HG02884 (cell line): ENCODE measurements around the gene RACGAP1.

Source experiments
- ATAC-seq: cut with Tn5 transposase; IDR thresholded peaks from one replicate; pipeline ENCODE4 v1.9.1; 2021; ENCODE audit warnings: mild to moderate bottlenecking, moderate library complexity; ENCODE audit not compliant: unreplicated experiment

RACGAP1 gene

GRCh38 chr12:49956663-49957569 is 68.4 kb downstream of the RACGAP1 start:
- ATAC-seq = no peak

- no peak for ATAC-seq
These were observed 69.2 kb downstream of the RACGAP1 start for GRCh38 chr12:49955899-49956662.

GRCh38 chr12:49954863-49955830 is 70.1 kb downstream of the RACGAP1 start:
- ATAC-seq = no peak

DNA sequence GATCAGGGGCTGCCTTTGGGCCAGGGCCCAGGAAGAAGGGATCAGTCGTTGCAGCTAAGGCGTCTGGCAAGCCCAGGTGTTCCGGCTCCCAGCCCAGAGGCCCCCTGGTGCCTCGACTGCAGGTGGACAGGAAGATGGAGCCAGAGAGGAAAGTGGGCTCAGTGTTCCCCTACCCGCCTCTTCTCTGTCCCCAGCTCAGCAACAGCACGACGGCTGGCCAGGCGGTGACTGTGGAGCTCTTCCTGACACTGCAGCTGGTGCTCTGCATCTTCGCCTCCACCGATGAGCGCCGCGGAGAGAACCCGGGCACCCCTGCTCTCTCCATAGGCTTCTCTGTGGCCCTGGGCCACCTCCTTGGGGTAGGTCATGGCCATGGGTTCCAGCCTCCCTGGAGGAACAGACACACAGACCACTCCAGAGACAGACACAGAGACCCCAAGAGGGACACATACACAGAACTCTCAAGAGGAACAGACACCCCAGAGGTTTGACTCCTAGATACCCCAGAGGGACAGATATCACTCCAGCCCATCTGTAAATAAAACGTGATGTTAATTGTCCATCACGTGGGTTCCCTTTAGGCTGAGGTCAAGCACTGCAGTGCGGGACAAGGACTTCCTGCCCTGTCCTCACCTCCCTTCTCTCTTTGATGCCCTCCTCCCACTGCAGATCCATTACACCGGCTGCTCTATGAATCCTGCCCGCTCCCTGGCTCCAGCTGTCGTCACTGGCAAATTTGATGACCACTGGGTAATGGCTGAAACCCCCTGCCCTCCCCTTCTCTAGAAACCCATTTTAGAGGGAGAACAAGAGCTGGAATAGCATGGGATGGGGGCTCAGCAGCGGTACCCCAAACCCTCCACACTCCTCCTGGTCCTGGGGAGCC is 71.1 kb downstream of the RACGAP1 start:
- ATAC-seq = no peak

DNA sequence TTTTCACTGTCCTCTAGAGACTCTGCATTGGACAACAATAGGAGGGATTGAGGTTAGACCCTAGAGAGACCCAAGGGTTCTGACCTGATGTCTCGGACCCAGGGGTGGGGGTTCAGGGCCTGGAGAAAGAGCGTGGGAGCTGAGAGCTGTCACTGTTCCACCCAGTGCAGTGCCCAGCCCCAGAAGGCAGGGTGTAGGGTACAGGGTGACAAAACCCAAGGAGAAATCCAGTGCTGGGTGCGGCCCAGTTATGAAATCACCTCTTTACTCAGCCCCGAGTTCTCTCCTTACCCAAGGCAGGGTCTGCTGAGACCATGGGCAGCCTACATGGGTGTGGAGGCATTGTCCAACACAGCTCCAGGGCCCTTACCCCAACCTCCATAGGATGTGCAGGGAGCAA is 72.1 kb downstream of the RACGAP1 start:
- no peak for ATAC-seq

GRCh38 chr12:49952391-49953055 is 72.8 kb downstream of the RACGAP1 start:
- no peak for ATAC-seq

- no peak for ATAC-seq
These were observed 73.7 kb downstream of the RACGAP1 start for GRCh38 chr12:49951411-49952240.

DNA sequence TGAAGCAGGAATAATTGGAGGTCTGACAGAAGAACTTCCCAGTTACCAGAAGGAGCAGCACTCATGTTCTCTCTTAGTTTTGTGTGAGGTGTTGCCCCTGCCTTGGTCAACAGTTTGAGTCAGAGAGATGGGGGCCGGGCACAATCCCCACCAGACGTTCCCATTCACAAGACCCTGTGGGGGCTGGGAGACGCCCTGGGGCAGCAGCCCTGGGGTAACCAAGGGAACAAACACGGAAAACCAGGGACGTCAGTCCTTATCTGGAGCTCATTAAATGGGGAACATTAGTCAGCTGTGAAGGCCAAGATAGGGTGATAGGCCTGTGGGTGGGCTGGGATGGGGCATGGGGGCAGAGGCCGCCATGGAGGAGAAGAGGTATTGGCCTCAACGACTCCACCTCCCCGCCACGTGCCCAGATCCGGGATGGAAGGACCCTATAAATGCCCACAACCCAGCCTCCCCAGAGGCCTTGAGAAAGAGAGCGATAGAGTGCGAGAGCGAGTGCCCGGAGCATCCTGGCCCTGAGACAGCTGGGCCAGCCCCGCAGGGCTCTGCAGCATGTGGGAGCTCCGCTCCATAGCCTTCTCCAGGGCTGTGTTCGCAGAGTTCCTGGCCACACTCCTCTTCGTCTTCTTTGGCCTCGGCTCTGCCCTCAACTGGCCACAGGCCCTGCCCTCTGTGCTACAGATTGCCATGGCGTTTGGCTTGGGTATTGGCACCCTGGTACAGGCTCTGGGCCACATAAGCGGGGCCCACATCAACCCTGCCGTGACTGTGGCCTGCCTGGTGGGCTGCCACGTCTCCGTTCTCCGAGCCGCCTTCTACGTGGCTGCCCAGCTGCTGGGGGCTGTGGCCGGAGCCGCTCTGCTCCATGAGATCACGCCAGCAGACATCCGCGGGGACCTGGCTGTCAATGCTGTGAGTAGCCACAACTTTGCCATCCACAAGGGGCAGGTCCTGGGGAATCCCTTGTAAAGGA is 74.7 kb downstream of the RACGAP1 start, which contains the start of gene AQP2:
AQP2 (plus strand) TSS at position 465 of the 979 bp plus-strand sequence; CDS start at position 559, 94 bp downstream.
- no peak for ATAC-seq

DNA sequence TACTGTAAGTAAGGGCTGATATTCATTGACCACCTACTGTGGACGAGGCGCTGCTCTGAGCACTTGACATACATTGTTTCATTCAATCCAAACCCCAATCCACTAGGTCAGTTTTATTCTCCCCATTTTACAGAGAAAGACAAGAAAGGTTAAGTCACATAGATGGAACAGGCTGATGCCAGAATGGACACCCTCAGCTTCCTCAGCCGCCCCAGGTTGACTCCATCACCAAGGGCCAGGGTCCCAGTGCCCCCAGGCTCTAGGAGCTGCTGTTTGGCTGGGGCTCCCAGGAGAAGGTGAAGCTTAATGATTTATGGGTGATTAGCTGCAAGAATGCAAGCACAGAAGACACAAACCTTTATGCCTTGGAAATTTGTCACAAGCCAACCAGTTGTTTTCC is 75.4 kb downstream of the RACGAP1 start:
- no peak for ATAC-seq

GRCh38 chr12:49948866-49949845 is 76.1 kb downstream of the RACGAP1 start:
- ATAC-seq = no peak

GRCh38 chr12:49947593-49948226 is 77.6 kb downstream of the RACGAP1 start:
- no peak for ATAC-seq

GRCh38 chr12:49946497-49946896 is 78.8 kb downstream of the RACGAP1 start:
- no peak for ATAC-seq

GRCh38 chr12:49946086-49946485 is 79.2 kb downstream of the RACGAP1 start:
- no peak for ATAC-seq

GRCh38 chr12:49945394-49946080 is 79.8 kb downstream of the RACGAP1 start:
- no peak for ATAC-seq

- ATAC-seq = no peak
These were observed 80.6 kb downstream of the RACGAP1 start for GRCh38 chr12:49944718-49945117.
